ENCODE results near the gene PIK3CA.

GRCh38 chr3:179194931-179195330, 46.8 kb downstream of the PIK3CA start:
- no peak for TF ChIP-seq CTCF (IDR thresholded peaks at IDR 0.05 in 8 of 11, conservative IDR thresholded peaks at IDR 0.05 in 3 of 11)
- no peak for TF ChIP-seq POLR2A (IDR thresholded peaks at IDR 0.05)
- no peak for TF ChIP-seq POLR2AphosphoS5 (IDR thresholded peaks at IDR 0.05)

Data from spleen (tissue), 7 donors.